HG03571 (cell line): ENCODE measurements around the gene FLYWCH2.
"Not testable (repeated sequence)": the region's sequence is repeated elsewhere in the genome, so short reads cannot be mapped to it uniquely, and the experiment has no call there.

Experiments used
- ATAC-seq: cut with Tn5 transposase; IDR thresholded peaks from one replicate; pipeline ENCODE4 v1.9.1; 2021; ENCODE audit not compliant: unreplicated experiment

Gene FLYWCH2

DNA sequence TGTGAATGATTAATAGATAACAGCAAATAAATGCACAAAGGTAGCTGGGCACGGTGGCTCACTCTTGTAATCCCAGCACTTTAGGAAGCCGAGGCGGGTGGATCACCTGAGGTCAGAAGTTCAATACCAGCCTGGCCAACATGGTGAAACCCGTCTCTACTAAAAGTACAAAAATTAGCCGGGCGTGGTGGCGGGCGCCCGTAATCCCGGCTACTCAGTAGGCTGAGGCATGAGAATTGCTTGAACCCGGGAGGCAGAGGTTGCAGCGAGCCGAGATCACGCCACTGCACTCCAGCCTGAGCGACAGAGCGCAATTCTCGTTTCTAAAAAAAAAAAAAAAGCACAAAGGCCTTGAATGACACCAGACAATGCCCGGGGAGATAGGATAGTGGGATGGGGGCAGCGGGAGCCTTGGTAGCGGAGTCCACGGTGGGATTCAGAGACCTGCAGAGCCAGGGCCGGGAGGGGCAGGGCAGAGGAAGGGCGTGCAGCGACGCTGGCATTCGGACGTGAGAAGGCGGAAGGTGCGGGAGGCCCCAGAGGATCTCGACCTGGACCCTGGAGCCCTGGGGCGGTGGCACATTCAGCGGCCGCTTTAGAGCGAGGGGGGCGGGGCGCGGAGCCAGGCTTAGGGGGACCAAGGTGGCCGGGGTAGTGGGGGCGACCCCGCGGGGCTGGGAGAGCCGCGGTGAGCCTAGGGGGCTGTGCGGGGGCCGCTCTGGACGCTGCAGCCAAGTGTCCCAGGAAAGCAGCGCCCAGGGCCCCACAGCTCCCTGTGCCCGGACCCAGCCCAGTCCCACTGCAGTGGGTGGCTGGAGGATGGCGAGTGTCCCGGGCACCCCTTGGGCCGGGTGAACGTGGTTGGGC lies 999 bp upstream of the FLYWCH2 start:
- no peak for ATAC-seq

DNA sequence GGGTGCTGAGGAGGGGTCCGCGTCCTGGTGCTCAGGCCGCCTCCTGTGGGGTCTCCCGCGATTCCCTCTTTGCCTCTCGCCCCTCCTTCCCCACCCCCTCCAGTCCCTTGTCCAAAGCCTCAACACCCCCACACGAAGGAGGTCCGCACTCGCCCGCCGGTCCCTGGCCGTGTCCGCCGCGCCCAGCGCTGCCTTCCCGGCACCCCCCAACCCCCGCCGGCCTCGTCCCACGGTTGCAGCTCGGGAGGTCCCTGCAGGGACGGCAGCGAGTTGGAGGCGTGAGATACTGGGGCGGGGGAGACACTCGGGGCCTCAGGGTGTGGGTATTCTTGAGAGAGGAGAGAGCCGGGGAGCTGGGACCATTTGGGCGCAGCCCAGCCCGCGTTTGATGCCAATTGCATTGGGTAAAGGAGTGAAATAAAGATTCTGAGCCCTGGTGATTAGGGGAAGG lies 468 bp downstream of the FLYWCH2 start:
- ATAC-seq = no peak

DNA sequence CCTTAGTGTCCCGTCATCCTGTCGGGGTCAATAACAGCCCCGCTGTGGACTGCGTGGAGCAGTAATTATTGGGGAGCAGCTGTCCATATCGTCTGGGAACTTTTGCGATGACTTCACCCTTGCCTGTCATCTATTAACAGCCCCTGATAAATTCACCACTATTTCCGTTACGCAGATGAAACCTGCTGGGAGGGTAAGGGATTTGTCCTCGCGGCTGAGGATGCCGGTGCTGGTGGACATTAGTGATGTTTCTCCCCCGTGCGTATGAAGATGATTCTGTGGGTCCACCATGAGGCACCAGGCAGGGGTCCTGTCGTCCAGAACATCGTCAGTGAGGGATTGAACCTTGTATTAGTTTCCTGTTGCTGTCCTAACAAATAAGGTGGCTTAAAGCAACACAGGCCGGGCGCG lies 1.0 kb downstream of the FLYWCH2 start:
- ATAC-seq = no peak

DNA sequence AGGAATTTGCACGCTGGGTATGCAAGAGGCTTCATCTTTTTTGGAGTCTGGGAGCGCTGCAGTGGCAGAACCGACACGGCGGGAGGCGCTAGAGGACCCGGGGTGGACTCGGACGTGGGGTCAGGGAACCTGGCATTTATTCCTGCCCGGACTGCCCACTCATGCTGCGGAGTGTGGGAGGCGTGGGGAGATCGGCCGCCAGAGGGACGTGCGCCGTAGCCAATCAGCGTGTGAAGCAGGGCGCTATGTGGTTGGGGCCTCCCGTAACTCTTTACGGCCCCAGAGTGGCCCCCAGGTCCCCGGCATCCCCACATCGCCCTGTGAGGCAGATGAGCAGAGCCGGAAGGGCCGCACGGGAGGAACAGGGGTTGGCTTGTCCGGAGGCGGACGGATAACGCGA lies 11.2 kb downstream of the FLYWCH2 start:
- ATAC-seq = no peak

DNA sequence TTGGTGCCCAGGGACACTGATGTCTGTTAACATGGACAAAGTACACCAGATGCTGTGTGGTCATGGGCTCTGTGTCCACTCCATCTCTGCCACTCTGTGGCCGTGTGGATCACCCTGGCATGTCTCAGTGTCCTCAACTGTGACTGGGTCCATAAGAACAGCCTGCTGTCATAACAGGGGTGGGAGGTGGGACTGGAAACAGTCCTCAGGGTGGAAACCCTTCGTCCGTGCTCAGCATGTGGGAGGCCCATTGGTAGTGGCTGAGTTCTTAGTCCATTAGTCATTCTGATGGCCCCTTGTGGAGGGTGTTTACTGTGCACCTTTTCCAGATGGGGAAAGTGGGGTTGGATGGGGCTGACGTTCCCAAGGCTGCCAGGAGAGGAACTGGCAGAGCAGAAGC lies 12.8 kb downstream of the FLYWCH2 start:
- ATAC-seq = no peak

DNA sequence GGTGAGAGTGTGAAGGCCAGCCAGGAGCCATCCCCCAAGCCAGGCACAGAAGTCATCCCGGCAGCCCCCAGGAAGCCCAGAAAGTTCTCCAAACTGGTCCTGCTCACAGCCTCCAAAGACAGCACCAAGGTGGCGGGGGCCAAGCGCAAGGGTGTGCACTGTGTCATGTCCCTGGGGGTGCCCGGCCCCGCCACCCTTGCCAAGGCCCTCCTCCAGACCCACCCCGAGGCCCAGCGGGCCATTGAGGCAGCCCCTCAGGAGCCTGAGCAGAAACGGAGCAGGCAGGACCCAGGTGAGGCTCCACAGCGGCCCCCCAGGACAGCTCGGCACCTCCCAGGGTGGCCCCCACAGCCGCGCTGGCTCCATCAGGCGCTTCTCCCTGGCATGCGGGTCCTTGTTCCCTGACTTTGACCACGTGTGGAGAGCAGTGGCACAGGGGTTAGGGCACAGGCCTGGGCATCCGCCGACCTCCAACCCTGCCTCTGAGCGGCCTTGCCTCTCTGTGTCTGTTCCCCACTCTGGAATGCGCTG lies 13.5 kb downstream of the FLYWCH2 start:
- no peak for ATAC-seq

DNA sequence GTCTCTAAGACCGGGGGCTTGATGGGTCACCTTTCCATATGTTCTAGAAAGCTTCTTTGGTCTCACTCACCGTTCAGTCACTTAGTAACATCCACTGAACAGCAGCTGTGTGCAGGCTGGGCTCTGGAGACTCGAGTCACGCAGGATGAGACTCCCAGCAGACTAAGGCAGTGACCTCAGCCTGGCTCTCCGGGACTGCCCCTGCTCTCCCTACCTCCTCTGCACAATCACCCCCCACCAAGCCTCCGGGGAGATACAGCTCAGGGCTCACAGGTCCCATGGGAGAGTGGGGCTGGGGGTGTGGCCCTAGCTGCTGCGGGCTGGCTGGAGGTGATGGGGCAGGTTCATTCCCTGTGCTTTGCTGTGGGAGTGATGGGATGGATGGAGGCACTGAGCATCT lies 14.1 kb downstream of the FLYWCH2 start:
- ATAC-seq = no peak

DNA sequence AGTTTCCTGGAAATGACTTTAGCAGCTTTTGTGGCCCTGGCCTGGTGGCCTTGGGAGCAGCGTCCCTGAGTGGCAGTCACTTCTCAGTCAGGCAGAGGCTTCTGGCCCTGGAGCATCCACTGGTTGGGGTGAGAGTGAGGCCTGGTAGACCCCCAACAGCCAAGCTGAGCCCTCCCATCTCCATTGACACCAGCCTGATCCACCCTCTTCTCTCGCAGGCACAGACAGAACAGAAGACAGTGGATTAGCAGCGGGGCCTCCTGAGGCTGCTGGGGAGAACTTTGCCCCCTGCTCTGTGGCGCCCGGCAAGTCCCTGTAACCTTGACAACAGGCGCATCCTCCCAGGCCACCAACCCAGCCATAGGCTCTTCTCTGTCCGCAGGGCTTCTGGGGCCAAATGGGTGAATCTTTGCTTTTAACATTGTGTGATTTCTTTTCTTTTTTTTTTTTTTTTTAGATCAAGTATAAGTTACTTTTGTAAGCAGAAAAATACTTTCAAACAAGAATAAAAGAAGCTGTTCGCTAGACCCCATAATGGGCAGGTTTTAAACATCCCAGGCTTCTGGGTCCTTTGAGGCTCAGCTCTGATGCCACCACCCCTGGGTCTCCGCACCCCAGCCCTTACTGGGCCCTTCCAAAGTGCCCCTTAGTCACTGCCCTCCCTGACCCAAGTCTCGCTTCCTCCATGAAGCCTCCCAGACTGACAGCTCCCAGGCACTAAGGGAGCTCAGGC lies 16.0 kb downstream of the FLYWCH2 start:
- no peak for ATAC-seq

DNA sequence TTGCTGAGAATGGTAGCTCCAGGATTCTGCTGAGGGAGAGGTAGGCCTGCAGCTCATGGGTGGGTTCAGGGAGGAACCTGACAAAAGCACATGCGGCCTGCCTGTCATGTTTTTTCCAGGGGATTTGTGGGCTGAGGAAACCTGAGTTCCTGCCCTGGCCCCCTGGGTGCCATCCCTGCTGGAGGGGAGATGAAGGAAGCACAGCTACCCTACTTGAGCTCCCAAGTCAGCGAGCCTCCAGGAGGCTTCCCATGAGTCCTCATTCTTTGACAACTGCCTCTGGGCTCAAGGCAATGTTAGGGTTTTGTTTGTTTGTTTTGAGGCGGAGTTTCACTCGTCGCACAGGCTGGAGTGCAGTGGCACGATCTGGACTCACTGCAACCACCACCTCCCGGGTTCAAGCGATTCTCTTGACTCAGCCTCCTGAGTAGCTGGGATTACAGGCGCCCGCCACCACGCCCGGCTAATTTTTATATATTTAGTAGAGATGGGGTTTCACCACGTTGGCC lies 16.6 kb downstream of the FLYWCH2 start:
- ATAC-seq = no peak

DNA sequence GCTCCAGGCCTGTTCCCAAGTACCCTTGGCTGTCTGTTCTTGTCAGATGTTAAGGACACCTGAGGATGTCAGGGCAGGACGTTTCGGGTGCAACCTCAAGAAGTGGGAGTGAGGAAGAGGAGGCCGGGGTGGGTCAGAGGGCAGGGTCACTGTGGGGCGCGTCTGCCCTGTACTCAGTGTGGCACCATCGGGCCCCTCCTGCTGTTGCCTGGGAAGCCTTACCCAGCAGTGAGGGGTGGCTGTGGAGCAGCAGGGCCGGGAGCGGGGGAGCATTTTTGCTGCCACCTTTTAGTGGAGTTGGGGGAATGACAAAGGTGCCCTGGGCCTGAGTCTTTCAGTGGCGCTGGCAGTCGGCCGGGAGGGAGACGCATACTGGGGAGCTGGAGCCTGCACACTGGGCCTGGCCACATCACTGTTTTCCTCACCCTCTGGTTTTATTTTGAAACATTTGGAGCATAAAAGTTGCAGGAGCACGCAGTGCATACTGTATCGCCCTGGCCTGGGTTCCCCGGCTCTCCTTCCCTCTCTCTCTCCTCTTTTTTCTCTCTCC lies 17.6 kb downstream of the FLYWCH2 start:
- ATAC-seq = no peak

DNA sequence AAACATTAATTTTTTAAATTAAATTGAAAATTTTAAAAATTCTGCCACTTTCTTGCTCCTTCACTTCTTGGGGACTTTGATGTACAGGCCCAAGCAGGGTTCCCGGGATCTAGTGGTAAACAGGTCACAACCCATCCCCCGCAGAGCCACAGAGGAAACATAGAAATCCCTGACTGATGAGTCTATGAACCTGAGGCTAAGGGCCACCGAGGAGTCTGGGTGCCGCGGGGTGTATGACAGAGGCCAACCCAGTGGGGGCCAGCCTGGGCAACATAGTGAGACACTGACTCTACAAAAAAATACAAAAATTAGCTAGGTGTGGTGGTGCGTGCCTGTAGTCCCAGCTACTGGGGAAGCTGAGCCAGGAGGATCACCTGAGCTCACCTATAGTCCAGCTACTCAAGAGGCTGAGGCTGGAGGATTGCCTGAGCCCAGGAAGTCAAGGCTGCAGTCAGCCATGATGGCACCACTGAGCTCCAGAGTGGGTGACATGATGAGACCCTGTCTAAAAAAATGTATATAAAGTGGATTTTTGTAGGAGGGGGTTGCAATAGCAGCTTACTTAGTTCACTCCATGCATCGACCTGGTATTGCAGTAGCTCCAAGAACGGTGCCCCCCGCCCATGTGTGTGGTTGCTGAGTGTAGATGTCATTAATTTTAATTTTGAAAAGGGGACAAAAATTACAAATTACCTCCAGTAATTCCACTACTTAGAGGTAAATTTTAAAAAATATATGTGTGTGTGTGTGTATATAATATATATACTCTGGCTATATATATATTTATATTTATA lies 19.5 kb downstream of the FLYWCH2 start:
- ATAC-seq = no peak

DNA sequence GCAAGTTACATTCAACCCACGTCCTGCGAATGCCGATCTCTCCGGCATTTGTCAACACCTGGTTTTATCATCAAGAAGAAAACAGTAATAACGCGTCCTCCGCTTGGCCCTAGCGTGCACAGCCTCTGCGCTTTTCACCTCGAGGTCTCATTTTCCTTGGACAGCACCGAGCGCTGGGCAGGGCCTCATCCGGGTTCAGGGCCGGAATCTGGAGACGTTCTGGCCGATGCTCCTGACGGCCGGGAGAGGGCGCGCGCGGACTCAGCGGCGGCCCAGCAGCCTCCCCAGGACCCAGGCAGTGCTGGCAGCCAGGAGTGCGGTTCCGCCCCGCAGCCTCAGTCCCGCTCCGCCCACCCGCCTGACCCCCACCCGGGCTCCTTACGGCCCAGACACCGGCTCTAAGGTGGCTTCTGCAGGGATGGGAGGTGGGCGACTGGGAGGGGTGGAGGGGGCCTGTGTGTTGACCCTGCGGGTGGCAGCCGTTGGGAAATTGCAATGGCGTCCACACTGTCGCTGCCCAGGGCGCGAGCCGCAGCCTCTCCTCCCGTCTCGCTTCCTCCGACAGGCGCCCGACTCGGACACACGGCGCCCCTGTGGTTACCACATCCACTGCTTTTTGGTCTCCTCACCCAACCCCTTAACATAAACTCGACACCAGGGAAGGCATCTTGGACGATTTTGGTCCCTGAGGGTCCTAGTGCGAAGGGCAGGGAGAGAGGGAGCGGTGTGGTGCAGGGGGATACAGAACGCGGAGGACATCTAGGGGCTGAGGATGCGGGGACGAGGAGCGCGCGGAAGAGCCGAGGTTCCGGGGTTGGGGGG lies 21.3 kb downstream of the FLYWCH2 start:
- ATAC-seq = peak; percentile 37

DNA sequence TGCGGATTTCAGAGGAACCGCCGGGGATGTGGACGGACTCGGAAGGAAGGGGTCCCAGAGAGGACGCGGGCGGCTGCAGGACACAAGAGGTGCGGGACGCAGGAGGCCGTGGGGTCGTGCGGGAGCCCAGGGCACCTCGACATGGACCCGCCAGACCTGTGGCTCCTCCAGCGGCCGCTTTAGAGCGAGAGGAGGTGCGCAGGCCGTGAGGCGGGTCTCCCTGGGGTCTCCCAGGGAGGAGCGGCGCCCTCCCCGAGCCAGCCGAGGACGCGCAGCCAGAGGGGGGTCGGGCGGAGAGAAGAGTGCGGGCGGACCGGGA lies 21.9 kb downstream of the FLYWCH2 start:
- peak; percentile 29 for ATAC-seq

DNA sequence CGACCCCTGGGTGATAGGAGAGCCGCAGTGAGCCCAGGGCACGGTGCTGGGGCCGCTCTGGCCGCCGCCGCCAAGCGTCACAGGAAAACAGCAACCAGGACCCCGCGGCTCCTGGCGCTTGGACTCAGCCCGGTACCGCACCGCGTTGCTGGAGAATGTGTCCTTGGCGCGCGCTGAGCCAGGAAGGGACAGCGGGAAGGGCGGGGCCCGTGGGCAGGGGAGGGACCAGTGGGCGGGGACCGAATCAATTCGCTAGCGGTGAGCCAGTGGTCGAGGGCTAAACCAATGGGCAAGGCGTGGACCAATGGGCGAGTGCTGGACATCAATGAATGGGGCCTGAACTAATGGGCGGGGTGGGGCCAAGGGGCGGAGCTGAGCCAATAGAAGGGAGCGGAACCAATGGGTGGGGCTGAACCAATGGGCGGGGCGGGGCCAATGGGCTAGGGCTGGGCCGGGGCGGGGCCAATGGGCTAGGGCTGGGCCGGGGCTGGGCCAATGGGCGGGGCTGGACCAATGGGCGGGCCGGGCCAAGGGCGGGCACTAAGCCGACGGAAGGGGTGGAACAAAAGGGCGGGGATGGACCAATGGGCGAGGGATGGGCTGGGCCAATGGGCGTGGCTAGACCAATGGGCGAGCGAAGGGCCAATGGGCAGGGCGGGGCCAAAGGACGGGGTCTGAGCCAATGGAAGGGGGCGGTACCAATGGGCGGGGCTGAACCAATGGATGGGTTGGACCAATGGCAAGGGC lies 22.4 kb downstream of the FLYWCH2 start:
- peak; percentile 57 for ATAC-seq

DNA sequence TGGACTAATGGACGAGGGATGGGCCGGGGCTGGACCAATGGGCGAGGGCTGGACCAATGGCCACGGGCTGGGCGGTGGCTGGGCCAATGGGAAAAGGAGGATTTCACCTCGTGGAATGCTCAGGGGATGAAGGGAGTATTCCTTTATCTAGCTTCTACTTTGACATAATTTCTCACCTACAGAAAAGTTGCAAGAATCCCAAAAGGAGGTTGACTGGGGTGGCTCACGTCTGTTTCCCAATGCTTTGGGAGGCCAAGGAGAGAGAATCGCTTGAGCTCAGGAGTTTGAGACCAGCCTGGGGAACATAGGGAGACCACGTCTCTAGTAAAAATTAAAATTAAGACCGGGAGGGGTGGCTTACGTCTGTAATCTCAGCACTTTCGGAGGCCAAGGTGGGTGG lies 23.0 kb downstream of the FLYWCH2 start:
- ATAC-seq = no peak

DNA sequence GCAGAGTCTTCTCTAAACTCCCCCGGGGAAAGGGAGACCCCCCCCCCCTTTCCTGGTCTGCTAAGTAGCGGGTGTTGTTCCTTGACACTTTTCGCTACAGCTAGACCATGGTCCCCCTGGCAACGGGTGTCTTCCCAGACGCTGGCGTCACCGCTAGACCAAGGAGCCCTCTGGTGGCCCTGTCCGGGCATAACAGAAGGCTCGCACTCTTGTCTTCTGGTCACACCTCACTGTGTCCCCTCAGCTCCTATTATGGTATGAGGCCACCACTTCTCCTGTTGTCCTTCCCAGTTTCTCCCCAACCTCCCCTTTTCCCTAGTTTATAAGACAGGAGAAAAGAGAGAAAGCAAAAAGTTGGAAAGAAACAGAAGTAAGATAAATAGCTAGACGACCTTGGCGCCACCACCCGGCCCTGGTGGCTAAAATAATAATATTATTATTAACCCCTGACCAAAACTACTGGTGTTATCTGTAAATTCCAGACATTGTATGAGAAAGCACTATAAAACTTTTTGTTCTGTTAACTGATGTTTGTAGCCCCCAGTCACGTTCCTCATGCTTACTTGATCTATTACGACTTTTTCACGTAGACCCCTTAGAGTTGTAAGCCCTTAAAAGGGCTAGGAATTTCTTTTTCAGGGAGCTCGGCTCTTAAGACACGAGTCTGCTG lies 24.2 kb downstream of the FLYWCH2 start:
- ATAC-seq = not testable (repeated sequence)

DNA sequence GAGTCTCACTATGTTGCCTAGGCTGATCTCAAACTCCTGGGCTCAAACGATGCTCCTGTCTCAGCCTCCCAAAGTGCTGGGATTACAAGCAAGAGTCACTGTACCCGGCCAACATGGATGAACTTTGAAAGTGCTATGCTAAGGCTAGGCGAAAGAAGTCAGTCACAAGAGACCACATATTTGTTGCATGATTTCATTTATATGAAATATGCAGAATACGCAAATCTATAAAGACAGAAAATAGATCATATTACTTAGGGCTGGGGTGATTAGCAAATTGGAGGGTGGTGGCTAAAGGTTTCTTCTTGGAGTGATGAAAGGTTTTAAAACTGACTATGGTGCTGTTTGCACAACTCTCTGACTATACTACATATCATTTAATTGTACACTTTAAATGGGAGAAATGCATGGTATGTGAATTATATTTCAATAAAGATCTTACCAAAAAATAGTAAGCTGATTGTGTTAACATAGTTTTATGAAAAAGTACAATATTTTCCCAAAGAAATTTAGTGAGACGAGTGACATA lies 27.5 kb downstream of the FLYWCH2 start:
- ATAC-seq = no peak

DNA sequence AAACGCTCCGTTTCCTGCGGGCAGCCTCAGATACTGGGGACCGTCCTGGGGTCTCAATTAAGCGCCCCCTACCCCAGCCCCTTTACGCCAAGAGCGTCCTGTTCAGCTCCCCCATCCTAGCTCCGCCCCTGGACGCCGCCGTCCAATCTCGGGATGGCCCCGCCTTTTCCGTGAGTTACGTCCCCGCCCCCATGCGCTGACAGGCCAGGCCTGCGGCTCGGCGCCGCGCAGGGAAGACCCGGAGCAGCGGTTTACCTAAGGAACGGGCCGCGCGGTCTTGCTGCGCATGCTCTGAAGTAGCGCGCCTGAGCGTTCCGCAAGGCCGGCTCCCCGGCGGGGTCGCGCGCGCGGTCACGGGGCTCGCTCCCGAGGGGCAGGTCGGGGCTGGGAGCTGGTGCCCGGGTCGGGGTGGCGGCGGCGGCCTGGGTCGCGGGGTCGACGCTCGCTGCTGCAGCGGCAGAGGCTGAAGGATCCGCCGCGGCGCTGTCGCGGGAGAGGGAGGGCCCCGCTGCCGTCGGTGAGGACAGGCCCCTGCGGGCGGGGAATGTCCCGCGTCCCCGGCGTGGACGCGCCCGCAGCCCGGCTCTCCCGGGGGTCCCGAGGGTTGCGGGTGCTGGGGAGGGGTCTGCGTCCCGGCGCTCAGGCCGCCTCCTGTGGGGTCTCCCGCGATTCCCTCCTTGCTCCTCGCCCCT lies 28.8 kb downstream of the FLYWCH2 start, which contains the start of gene FLYWCH1:
Gene FLYWCH1, plus strand, starts transcription at position 294 of the 692 bp plus-strand sequence. CDS start 17,755 bp downstream, outside the sequence.
- peak; percentile 83 for ATAC-seq
